Glutamatergic neuron (in vitro differentiated cells): ENCODE results near the gene SHANK2. TPM values are rescaled to one million over a fixed set of nuclear protein-coding genes. Genes with fewer than 3 reads are reported as not detected.

Experiments
- DNase-seq: peaks from one replicate; pipeline ENCODE4 v3.0.0; 2022
- H3K27ac Mint-ChIP-seq: one replicate; pipeline ENCODE4 v1.8.0; 2020; ENCODE audit warnings: mild to moderate bottlenecking, mixed read lengths, inconsistent platforms; ENCODE audit not compliant: unreplicated experiment
- H3K27me3 Mint-ChIP-seq: one replicate; pipeline ENCODE4 v1.8.0; 2020; ENCODE audit warnings: mild to moderate bottlenecking, moderate library complexity, mixed read lengths, inconsistent platforms; ENCODE audit not compliant: unreplicated experiment
- H3K36me3 Mint-ChIP-seq: one replicate; pipeline ENCODE4 v1.8.0; 2020; ENCODE audit warnings: mild to moderate bottlenecking, mixed read lengths, inconsistent platforms; ENCODE audit not compliant: unreplicated experiment
- H3K4me1 Mint-ChIP-seq: one replicate; pipeline ENCODE4 v1.8.0; 2020; ENCODE audit warnings: mild to moderate bottlenecking, low read depth, mixed read lengths, inconsistent platforms; ENCODE audit not compliant: unreplicated experiment
- H3K4me3 Mint-ChIP-seq: one replicate; pipeline ENCODE4 v1.8.0; 2020; ENCODE audit warnings: mild to moderate bottlenecking, mixed read lengths, inconsistent platforms; ENCODE audit not compliant: unreplicated experiment
- H3K9me3 Mint-ChIP-seq: one replicate; pipeline ENCODE4 v1.8.0; 2020; ENCODE audit warnings: mild to moderate bottlenecking, moderate library complexity, mixed read lengths, inconsistent platforms; ENCODE audit not compliant: unreplicated experiment
- CTCF ChIP-seq: fragments of 200-600 bp; sonication (generic); IDR thresholded peaks from one replicate; pipeline ENCODE4 v1.5.0; 2021; ENCODE audit not compliant: partially characterized antibody, unreplicated experiment
- total RNA-seq: library from RNA; stranded (reverse); fragmentation: NEBNext Ultra II Directional; extraction: Animal tissue kit (Norgen Biotek cat#: 25700); gene quantifications from one replicate; pipeline ENCODE4 v1.2.1, GENCODE V29; 2021; ENCODE audit not compliant: unreplicated experiment

Gene SHANK2
- total RNA-seq, 1 donor from 2014 or later = 23.0 TPM

DNA sequence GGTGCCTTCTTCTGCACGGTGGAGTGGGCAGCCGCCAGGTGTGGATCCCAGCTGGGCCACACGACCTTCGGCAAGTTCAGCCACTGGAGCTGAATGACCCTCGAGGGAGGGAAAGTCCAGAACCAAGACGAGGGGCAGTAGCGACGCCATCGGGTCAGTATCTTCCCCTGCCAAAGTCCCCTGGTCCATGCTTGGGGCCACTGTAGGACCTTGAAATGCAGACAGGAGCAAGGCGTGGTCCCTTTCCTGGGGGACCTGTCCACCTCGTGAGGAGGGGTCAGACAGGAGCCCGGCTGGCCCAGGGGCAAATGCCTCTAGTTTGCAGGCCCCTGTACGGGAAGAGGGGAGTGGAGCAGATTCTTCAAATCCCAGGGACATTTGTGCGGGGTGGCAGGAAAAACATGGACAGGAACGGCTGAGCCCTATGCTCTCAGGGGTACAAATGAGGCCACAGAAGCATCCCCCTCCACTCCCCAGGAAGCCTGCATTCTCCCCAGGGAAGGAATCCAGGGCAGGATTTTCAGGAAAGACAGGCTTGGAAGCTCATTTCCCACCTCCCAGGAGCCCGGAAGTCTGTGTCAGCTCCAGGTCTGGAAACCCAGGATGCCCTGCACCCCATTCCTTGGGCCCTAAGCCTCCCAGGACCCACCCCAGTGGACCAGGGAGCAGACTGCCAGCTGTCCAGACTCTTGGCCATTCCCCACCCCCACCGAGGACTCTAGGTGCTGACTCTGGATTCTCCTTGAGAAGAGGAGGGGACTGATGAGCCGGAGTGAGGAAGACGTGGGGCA lies 6.6 kb downstream of the SHANK2 start:
- H3K4me1 Mint-ChIP-seq = peaks cover 27% of the 10 kb centered on the region
- no peak overlapping the region for H3K4me3 Mint-ChIP-seq
- peaks cover 11% of the 10 kb centered on the region for H3K27me3 Mint-ChIP-seq
- H3K9me3 Mint-ChIP-seq = peaks cover 6% of the 10 kb centered on the region
- DNase-seq = no peak
- TF ChIP-seq CTCF = no peak
- no peaks in the 10 kb centered on the region for H3K36me3 Mint-ChIP-seq
- no peak overlapping the region for H3K27ac Mint-ChIP-seq

GRCh38 chr11:71244116-71244810 lies 8.1 kb downstream of the SHANK2 start:
- TF ChIP-seq CTCF = no peak
- Mint-ChIP-seq H3K36me3 (no peaks in the 10 kb centered on the region), H3K9me3 (peaks cover 3% of the 10 kb centered on the region), H3K27ac (no peak overlapping the region), H3K4me1 (peaks cover 27% of the 10 kb centered on the region), H3K4me3 (no peak overlapping the region), H3K27me3 (peaks cover 3% of the 10 kb centered on the region)
- no peak for DNase-seq

GRCh38 chr11:71242391-71242790 lies 10.0 kb downstream of the SHANK2 start:
- peaks cover 13% of the 10 kb centered on the region for H3K4me1 Mint-ChIP-seq
- no peak overlapping the region for H3K27ac Mint-ChIP-seq
- no peaks in the 10 kb centered on the region for H3K36me3 Mint-ChIP-seq
- peaks cover 1% of the 10 kb centered on the region for H3K27me3 Mint-ChIP-seq
- no peaks in the 10 kb centered on the region for H3K9me3 Mint-ChIP-seq
- no peak for TF ChIP-seq CTCF
- no peak overlapping the region for H3K4me3 Mint-ChIP-seq
- no peak for DNase-seq

- Mint-ChIP-seq H3K27me3 (peaks cover 1% of the 10 kb centered on the region), H3K9me3 (no peaks in the 10 kb centered on the region), H3K36me3 (no peaks in the 10 kb centered on the region), H3K27ac (no peak overlapping the region), H3K4me1 (peaks cover 8% of the 10 kb centered on the region), H3K4me3 (no peak overlapping the region)
- no peak for TF ChIP-seq CTCF
- no peak for DNase-seq
Observed at GRCh38 chr11:71241721-71242259, 10.6 kb downstream of the SHANK2 start.
